22Rv1 (cell line): ENCODE results near the gene LIPA.

ENCODE experiments used
- H3K27ac ChIP-seq: fragments of 450-650 bp; 2 replicates; pipeline ENCODE4 v1.5.1; 2017
- CTCF ChIP-seq: fragments of 450-650 bp; IDR thresholded peaks from 2 replicates; pipeline ENCODE4 v1.5.1; 2017; ENCODE audit warnings: mild to moderate bottlenecking
- ZFX ChIP-seq: fragments of 450-650 bp; IDR thresholded peaks from 2 replicates; pipeline ENCODE4 v1.6.1; 2017; ENCODE audit warnings: antibody characterized with exemption, borderline replicate concordance

LIPA gene

GRCh38 chr10:89251409-89252224, at the start of gene LIPA:
Gene LIPA, minus strand, starts transcription at chr10:89251775. Its CDS starts 4,127 bp downstream, at chr10:89247648.
- TF ChIP-seq CTCF, result no peak; the same call in 1 of the 2 replicates
- TF ChIP-seq ZFX, result no peak
- H3K27ac ChIP-seq, result peak within 1 kb of the TSS; percentile 39

GRCh38 chr10:89301232-89301631, 49.7 kb upstream of the LIPA start:
- H3K27ac ChIP-seq, result peak overlapping the region; percentile 43; the same call in 1 of the 2 replicates
- TF ChIP-seq CTCF, result no peak
- no peak for TF ChIP-seq ZFX

- TF ChIP-seq ZFX, result no peak
- no peak for TF ChIP-seq CTCF
- no peak overlapping the region for H3K27ac ChIP-seq
Measured at GRCh38 chr10:89299031-89299430, 47.5 kb upstream of the LIPA start.

GRCh38 chr10:89297791-89298190, 46.2 kb upstream of the LIPA start:
- no peak overlapping the region for H3K27ac ChIP-seq
- TF ChIP-seq CTCF (no peak), ZFX (no peak)

GRCh38 chr10:89297356-89297755, 45.8 kb upstream of the LIPA start:
- H3K27ac ChIP-seq, result no peak overlapping the region
- no peak for TF ChIP-seq CTCF

GRCh38 chr10:89296220-89296648, 44.7 kb upstream of the LIPA start:
- H3K27ac ChIP-seq, result no peak overlapping the region
- TF ChIP-seq ZFX (no peak), CTCF (no peak)

GRCh38 chr10:89295597-89295996, 44.0 kb upstream of the LIPA start:
- H3K27ac ChIP-seq, result no peak overlapping the region
- TF ChIP-seq ZFX (no peak), CTCF (no peak)
